Effector memory CD4-positive, alpha-beta T cell (primary cell): ENCODE results near the gene ARHGAP10.

Source experiments
- DNase-seq, 3 donors: peaks; one replicate each; pipeline ENCODE4 v3.0.0-alpha.2; 2020
- H3K27ac ChIP-seq: 2 replicates; pipeline ENCODE4 v1.7.0; 2013; ENCODE audit warnings: mild to moderate bottlenecking, low read length, moderate library complexity; ENCODE audit not compliant: insufficient read depth, poor library complexity, severe bottlenecking
- H3K27me3 ChIP-seq: replicated peaks from 2 replicates; pipeline ENCODE4 v1.7.0; 2013; ENCODE audit warnings: mild to moderate bottlenecking, low read length; ENCODE audit not compliant: insufficient read depth, control insufficient read depth, poor library complexity, severe bottlenecking
- H3K36me3 ChIP-seq: 2 replicates; pipeline ENCODE4 v1.7.0; 2013; ENCODE audit warnings: mild to moderate bottlenecking, low read length, moderate library complexity; ENCODE audit not compliant: control insufficient read depth, insufficient read depth
- H3K4me1 ChIP-seq: 2 replicates; pipeline ENCODE4 v1.7.0; 2013; ENCODE audit warnings: low read length, mild to moderate bottlenecking; ENCODE audit not compliant: control insufficient read depth, insufficient read depth, poor library complexity, severe bottlenecking
- H3K4me3 ChIP-seq: 2 replicates; pipeline ENCODE4 v1.7.0; 2013; ENCODE audit warnings: low read length, low read depth, mild to moderate bottlenecking; ENCODE audit not compliant: insufficient read depth, poor library complexity, severe bottlenecking
- H3K9me3 ChIP-seq: 2 replicates; pipeline ENCODE4 v1.7.0; 2013; ENCODE audit warnings: mild to moderate bottlenecking, low read length, moderate library complexity; ENCODE audit not compliant: control insufficient read depth

ARHGAP10 gene

DNA sequence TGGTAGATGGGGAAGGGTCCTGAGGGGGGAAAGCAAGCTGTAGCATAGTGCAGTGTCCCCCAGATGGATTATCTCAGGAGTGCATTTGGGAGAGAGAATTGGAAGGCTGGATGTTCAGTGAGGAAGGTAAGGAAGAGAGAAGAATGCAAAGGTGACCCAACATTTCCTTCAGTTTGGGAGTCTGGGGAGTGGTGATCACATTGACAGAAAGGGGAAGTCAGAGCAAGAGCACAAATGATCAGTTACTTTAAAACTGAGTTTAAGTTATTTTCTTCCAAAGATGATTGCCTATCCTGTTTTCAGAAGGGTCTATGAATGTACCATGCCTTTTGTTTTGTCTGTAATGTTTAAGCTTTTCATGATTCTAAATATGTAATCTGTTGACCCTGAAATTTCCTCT is 47.6 kb downstream of the ARHGAP10 start:
- H3K4me1 ChIP-seq, result no peaks in the 10 kb centered on the region
- DNase-seq, result no peak
- no peaks in the 10 kb centered on the region for H3K36me3 ChIP-seq
- H3K4me3 ChIP-seq, result no peak overlapping the region
- no peaks in the 10 kb centered on the region for H3K9me3 ChIP-seq
- no peaks in the 10 kb centered on the region for H3K27me3 ChIP-seq
- H3K27ac ChIP-seq, result no peak overlapping the region

DNA sequence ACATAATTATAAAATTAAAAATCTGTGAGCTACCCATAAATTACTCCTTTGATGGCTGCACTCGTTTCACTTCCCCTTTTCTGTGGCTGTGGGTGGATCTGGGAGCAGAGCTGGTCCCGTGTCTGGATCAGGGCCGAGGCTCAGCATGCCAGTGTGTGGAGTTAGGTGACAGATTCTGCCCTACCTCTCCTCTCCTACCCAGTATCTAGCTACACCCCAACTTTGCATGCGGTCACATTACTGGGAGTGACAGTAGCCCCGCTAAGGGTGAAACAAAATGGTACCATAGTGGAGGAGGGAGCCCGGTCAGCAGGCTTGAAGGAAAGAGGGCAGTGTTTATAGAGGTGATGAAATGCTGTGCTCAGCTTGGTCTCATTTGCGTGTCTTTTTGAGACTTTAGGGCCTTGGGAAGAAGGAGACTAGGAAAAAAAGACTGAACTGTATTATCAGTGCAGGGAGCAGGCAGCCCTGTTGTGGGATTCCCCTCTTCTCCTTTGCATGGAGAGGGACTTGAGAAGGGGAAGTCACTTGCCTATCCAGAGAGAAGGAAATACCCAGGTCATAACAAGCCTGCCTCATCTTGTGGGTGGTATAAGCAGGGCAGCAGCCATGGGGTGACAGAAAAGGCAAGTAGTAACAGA is 48.4 kb downstream of the ARHGAP10 start:
- Histone ChIP-seq H3K27ac (no peak overlapping the region), H3K9me3 (no peaks in the 10 kb centered on the region), H3K36me3 (no peaks in the 10 kb centered on the region), H3K4me3 (no peak overlapping the region), H3K27me3 (no peaks in the 10 kb centered on the region), H3K4me1 (no peaks in the 10 kb centered on the region)
- DNase-seq, result no peak

DNA sequence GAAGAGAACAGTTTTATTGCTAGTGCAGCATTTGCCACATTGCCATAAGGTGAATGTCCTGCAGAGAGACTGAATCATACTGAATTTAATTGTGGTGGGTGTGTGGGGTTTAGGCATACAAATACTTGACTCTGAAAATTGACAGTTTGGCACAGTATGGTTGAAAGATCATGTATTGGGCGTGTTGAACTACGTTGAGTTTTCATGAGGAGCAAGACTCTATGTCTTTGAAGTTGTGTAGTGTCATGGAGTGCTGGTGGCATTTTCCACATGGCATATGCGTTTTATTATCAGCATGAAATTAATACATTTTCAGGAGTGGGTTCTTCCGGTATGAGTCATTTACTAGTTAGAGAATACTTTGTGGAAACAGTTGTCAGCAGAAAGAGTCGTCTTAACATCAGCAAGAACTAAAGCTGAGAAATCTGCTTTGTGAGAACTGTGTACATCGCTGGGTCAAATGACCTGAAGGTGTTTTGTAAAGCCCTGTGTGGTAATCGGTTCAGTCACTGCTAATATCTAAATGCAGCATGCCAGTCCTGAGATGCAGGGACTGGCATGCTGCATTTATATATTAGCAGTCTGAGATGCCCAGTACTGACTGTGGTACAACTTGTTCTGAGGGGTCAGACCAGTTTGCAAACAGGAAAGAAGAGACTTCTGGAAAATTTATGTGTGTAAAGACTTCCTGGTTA is 50.3 kb downstream of the ARHGAP10 start:
- Histone ChIP-seq H3K4me3 (no peak overlapping the region), H3K27ac (no peak overlapping the region), H3K36me3 (no peaks in the 10 kb centered on the region), H3K4me1 (no peaks in the 10 kb centered on the region), H3K27me3 (no peaks in the 10 kb centered on the region), H3K9me3 (no peaks in the 10 kb centered on the region)
- DNase-seq, result no peak

DNA sequence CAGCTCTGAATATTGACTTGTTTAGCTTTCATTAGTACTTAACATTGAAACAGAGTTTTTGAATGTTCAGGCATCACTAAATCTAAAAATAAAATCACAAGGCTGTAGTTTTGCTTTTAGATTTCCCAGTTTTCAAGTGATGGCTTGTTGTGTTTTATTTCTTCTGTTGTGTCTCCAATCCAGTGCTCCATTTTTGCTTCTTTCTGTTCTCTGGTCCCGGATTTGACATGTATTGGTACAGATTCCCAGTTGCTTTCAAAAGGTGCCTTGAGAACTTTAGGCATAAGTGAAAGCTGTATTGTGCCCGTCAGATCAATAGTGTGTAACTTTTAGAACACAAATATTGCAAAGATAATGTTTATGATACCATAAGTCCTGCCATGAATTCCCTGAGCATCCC is 53.2 kb downstream of the ARHGAP10 start:
- H3K4me3 ChIP-seq, result no peak overlapping the region
- H3K9me3 ChIP-seq, result no peaks in the 10 kb centered on the region
- DNase-seq, result no peak
- H3K27me3 ChIP-seq, result no peaks in the 10 kb centered on the region
- no peaks in the 10 kb centered on the region for H3K36me3 ChIP-seq
- H3K27ac ChIP-seq, result no peak overlapping the region
- no peaks in the 10 kb centered on the region for H3K4me1 ChIP-seq

DNA sequence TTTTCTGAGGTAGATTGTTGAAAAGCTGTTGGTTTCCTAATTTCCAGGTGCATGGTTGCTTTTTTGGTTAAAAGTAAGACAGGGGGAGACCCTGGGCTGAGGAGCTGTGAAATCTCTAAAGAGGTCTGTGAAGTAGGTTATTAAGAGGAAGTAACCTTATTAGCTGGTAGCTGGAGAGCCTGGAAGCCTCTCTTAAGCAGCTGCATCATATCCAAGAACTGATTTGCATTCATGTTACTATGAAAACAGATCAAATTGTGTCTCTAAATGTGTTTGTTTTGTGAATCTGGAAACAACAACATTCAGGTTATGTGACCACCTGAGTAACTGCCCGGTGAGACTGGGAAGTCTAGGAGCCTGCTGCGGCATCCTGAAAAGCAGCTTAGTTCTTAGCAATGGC is 54.1 kb downstream of the ARHGAP10 start:
- Histone ChIP-seq H3K4me1 (no peaks in the 10 kb centered on the region), H3K36me3 (no peaks in the 10 kb centered on the region), H3K27me3 (no peaks in the 10 kb centered on the region), H3K9me3 (no peaks in the 10 kb centered on the region), H3K4me3 (no peak overlapping the region), H3K27ac (no peak overlapping the region)
- DNase-seq, result no peak

DNA sequence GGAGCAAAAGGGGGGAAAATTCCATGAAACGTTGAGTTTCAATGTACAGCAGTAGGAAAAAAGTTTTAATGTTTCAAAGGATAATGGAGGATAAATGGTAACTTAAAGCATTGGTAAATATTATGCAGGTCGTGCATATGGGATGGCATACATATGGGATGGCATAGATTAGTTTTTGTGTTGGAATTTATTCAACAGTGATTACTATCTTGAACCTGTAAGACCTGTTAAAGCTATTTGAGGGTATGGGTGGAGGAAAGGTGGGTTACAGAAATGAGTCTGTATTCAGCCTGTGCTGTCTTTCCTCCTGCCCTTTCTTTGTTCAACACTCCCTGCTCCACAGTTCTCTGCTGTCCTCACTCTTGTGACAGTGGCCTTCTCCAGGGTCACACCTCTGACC is 54.6 kb downstream of the ARHGAP10 start:
- no peaks in the 10 kb centered on the region for H3K9me3 ChIP-seq
- no peaks in the 10 kb centered on the region for H3K27me3 ChIP-seq
- H3K4me3 ChIP-seq, result no peak overlapping the region
- no peak overlapping the region for H3K27ac ChIP-seq
- H3K36me3 ChIP-seq, result no peaks in the 10 kb centered on the region
- DNase-seq, result no peak
- no peaks in the 10 kb centered on the region for H3K4me1 ChIP-seq

DNA sequence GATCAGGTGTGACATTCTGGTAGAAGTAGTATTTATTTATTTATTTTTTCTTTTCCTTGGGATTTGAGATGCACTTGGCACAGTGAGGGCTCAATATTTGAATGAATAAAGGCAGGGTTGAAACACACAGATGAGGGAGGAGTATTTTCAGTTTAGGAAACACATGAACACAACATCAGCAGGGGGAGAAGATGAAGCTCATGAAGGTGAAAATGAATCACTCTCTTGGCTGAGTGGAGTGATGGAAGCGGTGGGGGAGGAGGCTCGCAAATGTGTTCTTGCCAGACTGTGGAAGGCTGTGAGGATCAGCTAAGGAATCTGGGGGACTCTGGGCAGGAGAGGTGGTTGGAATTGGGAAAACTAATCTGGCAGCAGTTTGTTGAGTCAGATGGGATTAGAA is 55.3 kb downstream of the ARHGAP10 start:
- Histone ChIP-seq H3K4me1 (no peaks in the 10 kb centered on the region), H3K27ac (no peak overlapping the region), H3K4me3 (no peak overlapping the region), H3K27me3 (no peaks in the 10 kb centered on the region), H3K9me3 (no peaks in the 10 kb centered on the region), H3K36me3 (no peaks in the 10 kb centered on the region)
- no peak for DNase-seq

DNA sequence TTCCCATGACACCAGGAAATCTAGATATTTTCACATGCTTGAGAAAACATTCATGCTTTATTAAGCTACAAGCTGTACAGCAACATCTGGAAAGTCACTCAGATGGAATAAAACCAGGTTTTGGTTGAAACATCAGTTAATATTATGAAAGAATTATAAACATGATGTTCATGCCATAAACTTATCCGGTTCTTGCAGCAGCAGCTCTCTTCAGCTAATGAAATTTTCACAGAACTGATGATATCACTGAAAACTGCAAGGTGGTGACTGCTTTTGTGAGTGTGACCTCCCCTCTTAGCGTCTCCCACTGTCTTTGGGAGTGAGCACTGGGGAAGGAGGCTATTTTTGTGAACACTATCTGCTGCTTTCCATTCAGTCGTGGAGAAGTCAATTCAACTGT is 56.9 kb downstream of the ARHGAP10 start:
- Histone ChIP-seq H3K4me3 (no peak overlapping the region), H3K36me3 (no peaks in the 10 kb centered on the region), H3K4me1 (peaks cover 1% of the 10 kb centered on the region), H3K9me3 (no peaks in the 10 kb centered on the region), H3K27me3 (no peaks in the 10 kb centered on the region), H3K27ac (no peak overlapping the region)
- no peak for DNase-seq

DNA sequence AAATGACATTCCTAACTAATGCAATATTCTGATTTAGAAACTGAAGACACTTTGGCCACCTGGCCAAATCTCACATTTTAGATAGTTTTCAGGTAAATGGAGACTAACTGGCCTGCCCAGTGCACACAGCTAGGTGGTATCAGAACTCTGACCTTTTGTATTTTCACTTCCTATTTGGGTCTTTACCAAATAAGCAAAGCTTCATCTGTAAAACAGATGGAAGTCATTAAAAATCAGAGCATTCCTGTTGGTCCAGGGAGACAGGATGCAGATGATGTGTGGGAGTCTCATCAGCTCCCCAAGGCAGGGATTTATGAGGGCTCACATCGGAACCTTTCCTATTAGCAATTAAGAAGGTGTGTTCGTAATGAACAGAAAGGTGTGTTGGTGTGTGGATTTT is 57.7 kb downstream of the ARHGAP10 start:
- no peaks in the 10 kb centered on the region for H3K9me3 ChIP-seq
- H3K4me1 ChIP-seq, result peaks cover 4% of the 10 kb centered on the region
- DNase-seq, result no peak

DNA sequence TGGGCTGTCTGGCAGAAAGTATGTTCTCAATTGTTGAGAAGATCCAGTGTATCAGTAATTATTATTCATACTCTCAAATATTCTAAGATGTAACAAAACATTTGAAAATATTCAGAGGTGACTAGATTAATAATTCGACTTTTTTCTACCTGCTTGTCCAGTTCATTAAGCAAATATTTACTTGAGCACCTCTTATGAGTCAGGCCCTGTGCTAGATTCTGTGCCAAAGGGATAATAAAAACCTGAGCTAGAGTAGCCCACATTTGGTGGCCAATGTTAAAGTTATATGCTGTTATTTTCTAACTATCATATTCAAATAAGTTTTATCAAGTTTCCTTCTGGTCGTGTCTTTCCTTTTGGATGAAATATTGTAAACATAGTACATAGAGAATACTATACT is 58.5 kb downstream of the ARHGAP10 start:
- Histone ChIP-seq H3K9me3 (no peaks in the 10 kb centered on the region), H3K27ac (no peak overlapping the region), H3K4me3 (no peak overlapping the region), H3K4me1 (peaks cover 4% of the 10 kb centered on the region), H3K27me3 (no peaks in the 10 kb centered on the region), H3K36me3 (no peaks in the 10 kb centered on the region)
- no peak for DNase-seq

More for the DNA sequence above, 57.7 kb downstream of the ARHGAP10 start:
- Histone ChIP-seq H3K4me3 (no peak overlapping the region), H3K36me3 (no peaks in the 10 kb centered on the region), H3K27me3 (no peaks in the 10 kb centered on the region), H3K27ac (no peak overlapping the region)
